Heart left ventricle (tissue), 16 donors: ENCODE measurements around the gene RASGEF1C. TPM values are rescaled to one million over a fixed set of nuclear protein-coding genes. Genes with fewer than 3 reads are reported as not detected.

Experiments used
- ATAC-seq, 4 donors: fragments of 200-7000 bp; cut with Tn5 transposase; one replicate each; pipeline ENCODE4 v1.9.1; 2020 to 2022; ENCODE audit warnings: moderate library complexity in 4 of 4, mild to moderate bottlenecking in 3 of 4, moderate number of reproducible peaks in 1 of 4
- DNase-seq, 5 donors: peaks; one replicate each; pipeline ENCODE4 v3.0.0-alpha.2; 2020
- H3K27ac ChIP-seq, 12 donors: fragments of 200-600 bp; sonication (generic) in 4 of 12; one replicate each; pipeline versions ENCODE4 v1.5.0 to v1.8.0; 2016 to 2022; ENCODE audit warnings: mild to moderate bottlenecking in 2 of 12
- H3K27me3 ChIP-seq, 9 donors: fragments of 200-600 bp; sonication (generic) in 2 of 9; one replicate each; pipeline versions ENCODE4 v1.5.1 to v1.8.0; 2016 to 2022; ENCODE audit warnings: mild to moderate bottlenecking in 3 of 9
- H3K36me3 ChIP-seq, 9 donors: fragments of 200-600 bp; sonication (generic) in 2 of 9; one replicate each; pipeline versions ENCODE4 v1.5.0 to v1.8.0; 2018 to 2022; ENCODE audit warnings: mild to moderate bottlenecking in 2 of 9
- H3K4me1 ChIP-seq, 12 donors: fragments of 200-600 bp; sonication (generic) in 4 of 12; one replicate each; pipeline versions ENCODE4 v1.5.0 to v1.8.0; 2016 to 2022; ENCODE audit warnings: mild to moderate bottlenecking in 3 of 12
- H3K4me3 ChIP-seq, 12 donors: fragments of 200-600 bp; sonication (generic) in 4 of 12; one replicate each; pipeline versions ENCODE4 v1.5.0 to v1.8.0; 2017 to 2022; ENCODE audit warnings: mild to moderate bottlenecking in 9 of 12, moderate library complexity in 4 of 12
- H3K9me3 ChIP-seq, 12 donors: fragments of 200-600 bp; sonication (generic) in 4 of 12; one replicate each; pipeline versions ENCODE4 v1.5.0 to v1.8.0; 2016 to 2022; ENCODE audit warnings: mild to moderate bottlenecking in 1 of 12
- POLR2A ChIP-seq, 2 donors: fragments of 450-650 bp; IDR thresholded peaks; one replicate each; pipeline ENCODE4 v1.6.1; 2017; ENCODE audit warnings: antibody characterized with exemption in 2 of 2, mild to moderate bottlenecking in 2 of 2, moderate library complexity in 2 of 2
- WGBS, 4 donors: extraction: QIAGEN DNeasy Blood & Tissue Kit in 2 of 4; methylation state at CpG; one replicate each; pipeline versions ENCODE4 v1.1.5 to v1.1.7; 2013 to 2018; 5-methylcytosine and 5-hydroxymethylcytosine counted together
- intact Hi-C, 10 donors: fragments of 100-400 bp; cut with DNase I; formaldehyde crosslinking; loops; one replicate each; pipeline versions ENCODE4 v1.11.1 to v1.14.2; 2022
- polyA plus RNA-seq, 2 donors: library from polyadenylated mRNA; stranded (reverse); fragments of 200-250 nt; gene quantifications; one replicate each; pipeline ENCODE4 v1.2.3, GENCODE V29; 2013
- total RNA-seq, 9 donors: library from RNA; depleted of rRNA in 2 of 9; stranded (reverse); fragments of >200 nt in 2 of 9; fragmentation: NEBNext Ultra II Directional in 3 of 9; extraction: Animal tissue kit (Norgen Biotek cat#: 25700) in 3 of 9; gene quantifications; one replicate each; pipeline versions ENCODE4 v1.1.0 to v1.2.4, GENCODE V29; 2016 to 2023
- TF ChIP-seq, protein P1 (sequence below), 12 donors: fragments of 200-600 bp; sonication (generic) in 4 of 12; IDR thresholded peaks; one replicate each; pipeline versions ENCODE4 v1.5.0 to v1.8.0; 2018 to 2022; ENCODE audit warnings: antibody characterized with exemption in 12 of 12, mild to moderate bottlenecking in 5 of 12
- donor health status: ischemic (EF 13 %, LVEDD 7.1; RV severe dilation, severe dysfunction).
- donor health status: healthy with polysubstance abuse.
- donor health status: DM: no; HTN: yes; CAD: no.
- donor health status: DM: no; HTN: no; CAD: no.
- donor health status: ischemic (EF 25% LVEDD 6.9; RV normal size, moderate dysfunction).
- donor health status: ischemic (EF 25% LVEDD 5.7; RV mildly dilated, moderate dysfunction).
- donor health status: healthy.
- donor health status: DM: yes; HTN: yes; CAD: no.
- donor health status: ischemic (EF 35%, LVEDD 5.7; RV mildly dilated, moderate dysfunction).
- donor health status: nonischemic (EF 11% LVEDD 7.7; RV severe dilation, severe dysfunction).
- donor health status: DM: yes; HTN: yes; CAD: no.
- donor health status: PGD.
- donor health status: ischemic (EF 29% LVEDD 5.4; RV normal size, mild dysfunction).
- donor health status: nonischemic (EF 23%, LVEDD 6.1; RV moderate dilation, normal function).

Gene RASGEF1C
- total and polyA plus RNA-seq, 11 donors: 0.14 to 0.75 (median 0.19) TPM; not detected in 4

DNA sequence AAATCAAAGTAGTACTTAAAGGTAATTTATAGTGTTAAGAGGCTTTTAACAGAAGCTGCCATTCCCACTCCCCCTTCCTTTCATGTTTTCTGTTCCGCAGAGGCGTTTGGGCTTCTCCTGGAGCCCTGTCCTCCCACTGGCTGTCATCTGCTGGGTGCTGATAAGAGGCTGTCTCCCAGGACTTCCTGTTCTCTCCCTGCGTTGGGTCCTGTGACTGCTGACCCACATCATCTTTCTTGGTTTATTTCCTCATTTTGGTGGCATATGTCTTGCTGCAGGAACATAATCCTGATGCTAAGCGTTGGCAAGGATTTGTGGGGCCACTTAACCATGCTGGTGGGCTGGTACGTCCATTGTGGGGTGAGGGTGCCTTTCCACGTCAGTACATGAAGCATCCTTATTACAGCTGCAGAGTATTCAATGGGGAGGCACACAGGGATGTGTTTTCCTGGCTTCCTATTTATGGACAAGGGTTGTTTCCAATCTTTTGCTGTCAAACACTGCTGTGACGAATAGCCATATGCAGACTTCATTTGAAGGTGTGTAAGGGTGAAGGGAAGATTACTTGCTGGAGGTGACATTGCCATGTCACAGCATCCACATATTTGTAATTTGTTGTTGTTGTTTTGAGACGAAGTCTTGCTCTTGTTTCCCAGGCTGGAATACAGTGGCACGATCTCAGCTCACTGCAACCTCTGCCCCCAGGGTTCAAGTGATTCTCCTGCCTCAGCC lies 115.2 kb downstream of the RASGEF1C start:
- 55 to 74% (median 66%) methylated on average over 8 to 9 of the region's 9 CpGs for WGBS, 4 donors
- intact Hi-C loops: loop anchor here in 4 of 10 donors (5.0 to 10.0 kb wide), 3 partner anchors 107 to 187 kb away; partner anchors contain the start of gene TBC1D9B (in 2 of the 4)

DNA sequence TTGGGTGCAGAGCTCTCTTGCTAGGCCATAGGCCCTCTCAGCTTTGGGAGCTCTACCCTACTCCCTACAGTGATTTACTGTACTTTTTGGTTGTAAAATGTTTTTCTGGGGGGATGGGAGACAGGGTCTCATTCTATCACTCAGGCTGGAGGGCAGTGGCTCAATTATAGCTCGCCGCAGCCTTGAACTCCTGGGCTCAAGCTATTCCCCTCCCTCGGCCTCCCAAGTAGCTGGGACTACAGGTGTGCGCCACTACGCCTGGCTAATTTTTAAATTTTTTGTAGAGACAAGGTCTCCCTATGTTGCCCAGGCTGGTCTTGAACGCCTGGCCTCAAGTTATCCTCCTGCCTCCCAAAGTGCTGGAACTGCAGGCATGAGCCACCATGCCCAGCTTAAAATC lies 115.8 kb downstream of the RASGEF1C start:
- no peak for DNase-seq
- peak overlapping the region in 1 of 12 donors; percentile 79 for H3K27ac ChIP-seq
- peaks cover 0 to 20% (median 5%) of the 10 kb centered on the region in 12 donors for H3K4me1 ChIP-seq
- no peaks in the 10 kb centered on the region for H3K36me3 ChIP-seq
- no peaks in the 10 kb centered on the region for H3K27me3 ChIP-seq
- intact Hi-C loops: loop anchor here in 4 of 10 donors (5.0 to 10.0 kb wide), 3 partner anchors 106 to 186 kb away; partner anchors contain the start of gene TBC1D9B (in 2 of the 4)
- no peak for ATAC-seq
- H3K9me3 ChIP-seq: no peaks in the 10 kb centered on the region
- WGBS, 4 donors: 92 to 96% (median 95%) methylated on average over 6 of the region's 6 CpGs
- TF ChIP-seq, protein P1, sequence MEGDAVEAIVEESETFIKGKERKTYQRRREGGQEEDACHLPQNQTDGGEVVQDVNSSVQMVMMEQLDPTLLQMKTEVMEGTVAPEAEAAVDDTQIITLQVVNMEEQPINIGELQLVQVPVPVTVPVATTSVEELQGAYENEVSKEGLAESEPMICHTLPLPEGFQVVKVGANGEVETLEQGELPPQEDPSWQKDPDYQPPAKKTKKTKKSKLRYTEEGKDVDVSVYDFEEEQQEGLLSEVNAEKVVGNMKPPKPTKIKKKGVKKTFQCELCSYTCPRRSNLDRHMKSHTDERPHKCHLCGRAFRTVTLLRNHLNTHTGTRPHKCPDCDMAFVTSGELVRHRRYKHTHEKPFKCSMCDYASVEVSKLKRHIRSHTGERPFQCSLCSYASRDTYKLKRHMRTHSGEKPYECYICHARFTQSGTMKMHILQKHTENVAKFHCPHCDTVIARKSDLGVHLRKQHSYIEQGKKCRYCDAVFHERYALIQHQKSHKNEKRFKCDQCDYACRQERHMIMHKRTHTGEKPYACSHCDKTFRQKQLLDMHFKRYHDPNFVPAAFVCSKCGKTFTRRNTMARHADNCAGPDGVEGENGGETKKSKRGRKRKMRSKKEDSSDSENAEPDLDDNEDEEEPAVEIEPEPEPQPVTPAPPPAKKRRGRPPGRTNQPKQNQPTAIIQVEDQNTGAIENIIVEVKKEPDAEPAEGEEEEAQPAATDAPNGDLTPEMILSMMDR (IDR thresholded peaks at IDR 0.05): no peak
- TF ChIP-seq POLR2A (IDR thresholded peaks at IDR 0.05): no peak
- H3K4me3 ChIP-seq: no peak overlapping the region

More for the DNA sequence above, 115.2 kb downstream of the RASGEF1C start:
- Histone ChIP-seq H3K27me3 (no peaks in the 10 kb centered on the region), H3K27ac (peak overlapping the region in 1 of 12 donors; percentile 79), H3K36me3 (no peaks in the 10 kb centered on the region), H3K4me3 (no peak overlapping the region), H3K4me1 (peaks cover 0 to 20% (median 5%) of the 10 kb centered on the region in 12 donors), H3K9me3 (no peaks in the 10 kb centered on the region)
- DNase-seq: peak in 2 of 5 donors; percentile 35 to 39
- TF ChIP-seq, protein P1 (IDR thresholded peaks at IDR 0.05): no peak
- no peak for TF ChIP-seq POLR2A (IDR thresholded peaks at IDR 0.05)
- peak in 3 of 4 donors; percentile 23 to 58 (median 50) for ATAC-seq

DNA sequence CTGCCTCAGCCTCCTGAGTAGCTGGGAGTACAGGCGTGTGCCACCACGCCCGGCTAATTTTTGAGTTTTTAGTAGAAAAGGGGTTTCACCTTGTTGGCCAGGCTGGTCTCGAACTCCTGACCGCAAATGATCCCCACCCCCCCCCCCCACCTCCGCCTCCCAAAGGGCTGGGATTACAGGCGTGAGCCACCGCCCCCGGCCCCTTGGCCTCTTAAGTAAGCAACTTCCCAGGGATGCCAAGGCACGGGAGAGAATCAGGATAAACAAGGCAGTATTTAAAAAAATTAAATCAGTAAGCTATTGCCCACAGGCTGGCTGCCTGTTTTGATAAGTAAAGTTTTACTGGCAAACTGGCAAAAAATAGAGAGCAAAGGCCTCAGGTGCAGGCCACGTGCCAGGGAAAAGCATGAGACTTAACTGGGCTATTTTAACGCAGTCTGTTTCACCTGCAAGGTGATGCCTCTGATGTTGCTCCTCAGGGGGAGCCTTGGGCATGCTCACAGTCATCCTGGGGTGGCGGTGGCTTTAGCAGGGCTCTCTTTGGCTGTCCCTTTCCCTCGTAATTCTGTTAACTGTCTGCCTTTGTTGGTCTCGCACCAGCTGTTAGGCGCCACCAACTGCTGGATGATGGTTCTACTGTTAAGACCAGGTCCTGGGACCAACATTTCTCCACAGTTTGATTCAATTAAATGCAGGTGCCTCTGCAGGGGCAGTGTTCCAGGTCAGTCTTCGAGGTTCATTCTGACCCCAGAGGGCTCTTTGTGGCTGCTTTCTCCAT lies 118.1 kb downstream of the RASGEF1C start:
- ATAC-seq (peak in 1 of 4 donors; percentile 38), DNase-seq (peak in 1 of 5 donors; percentile 43)
- Histone ChIP-seq H3K27me3 (no peaks in the 10 kb centered on the region), H3K36me3 (no peaks in the 10 kb centered on the region), H3K4me1 (peaks cover 0 to 20% (median 5%) of the 10 kb centered on the region in 12 donors), H3K4me3 (peak overlapping the region in 10 of 12 donors; percentile 27 to 79 (median 60)), H3K27ac (peak overlapping the region in 3 of 12 donors; percentile 37 to 85 (median 66)), H3K9me3 (no peaks in the 10 kb centered on the region)
- 28 to 32% (median 31%) methylated on average over 16 to 17 of the region's 17 CpGs for WGBS, 4 donors
- TF ChIP-seq POLR2A (IDR thresholded peaks at IDR 0.05): no peak
- TF ChIP-seq, protein P1 (IDR thresholded peaks at IDR 0.05): peak in 1 of 12 donors; percentile 10
- intact Hi-C loops: loop anchor here in 7 of 10 donors (1.0 to 10.0 kb wide), 5 partner anchors 104 to 184 kb away; partner anchors contain the start of gene TBC1D9B (in 2 of the 7)
